HG03439 (cell line): Measurements from ENCODE around the gene KCNE1.

ENCODE experiments used
- ATAC-seq: cut with Tn5 transposase; IDR thresholded peaks from one replicate; pipeline ENCODE4 v1.9.1; 2021; ENCODE audit warnings: mild to moderate bottlenecking, moderate library complexity; ENCODE audit not compliant: unreplicated experiment

KCNE1 gene

GRCh38 chr21:34536311-34536710, 24.3 kb upstream of the KCNE1 start:
- ATAC-seq, result no peak

GRCh38 chr21:34535886-34536285, 23.9 kb upstream of the KCNE1 start:
- no peak for ATAC-seq

GRCh38 chr21:34534522-34534921, 22.5 kb upstream of the KCNE1 start:
- ATAC-seq, result no peak

- ATAC-seq, result no peak
These were observed 21.9 kb upstream of the KCNE1 start for GRCh38 chr21:34533938-34534337.

DNA sequence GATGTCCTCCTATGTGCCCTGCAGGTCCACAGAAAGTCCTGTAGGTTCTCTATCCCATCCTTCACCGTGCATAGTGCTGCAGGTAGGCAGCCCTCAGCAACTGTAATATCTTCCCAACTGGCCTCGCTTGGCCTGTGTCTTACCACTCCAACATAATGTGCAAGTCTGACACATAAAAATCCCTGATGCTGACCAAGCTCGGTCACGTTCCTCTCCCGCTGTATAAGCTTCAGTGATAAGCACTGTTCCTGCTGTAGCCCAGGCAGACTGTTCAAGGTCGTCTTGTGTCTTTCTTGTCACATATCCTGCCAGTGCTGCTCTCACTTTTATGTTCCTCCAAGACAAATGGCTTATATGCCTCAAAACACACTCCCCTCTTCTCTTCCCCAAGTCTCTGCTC, 19.4 kb upstream of the KCNE1 start:
- no peak for ATAC-seq

DNA sequence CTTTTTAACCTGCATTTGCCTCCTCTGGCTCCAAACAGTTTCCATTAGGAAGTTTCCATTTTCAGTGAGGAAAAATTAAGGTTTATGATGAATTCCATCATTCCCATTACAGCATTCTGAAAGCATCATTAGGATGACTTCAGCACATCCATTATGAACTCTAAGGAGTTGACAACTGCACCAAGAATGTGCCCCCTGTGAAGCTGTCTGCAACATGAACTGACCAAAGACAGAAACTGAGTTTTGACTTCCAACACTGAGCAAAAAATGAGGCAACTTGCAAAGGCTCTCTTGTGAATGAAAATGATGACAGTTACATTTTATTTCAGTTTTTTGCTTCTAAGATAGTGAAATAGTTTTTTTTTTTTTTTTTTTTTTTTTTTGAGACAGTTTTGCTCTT, 18.3 kb upstream of the KCNE1 start:
- no peak for ATAC-seq

- no peak for ATAC-seq
These were observed 16.1 kb upstream of the KCNE1 start for GRCh38 chr21:34528131-34528561.

DNA sequence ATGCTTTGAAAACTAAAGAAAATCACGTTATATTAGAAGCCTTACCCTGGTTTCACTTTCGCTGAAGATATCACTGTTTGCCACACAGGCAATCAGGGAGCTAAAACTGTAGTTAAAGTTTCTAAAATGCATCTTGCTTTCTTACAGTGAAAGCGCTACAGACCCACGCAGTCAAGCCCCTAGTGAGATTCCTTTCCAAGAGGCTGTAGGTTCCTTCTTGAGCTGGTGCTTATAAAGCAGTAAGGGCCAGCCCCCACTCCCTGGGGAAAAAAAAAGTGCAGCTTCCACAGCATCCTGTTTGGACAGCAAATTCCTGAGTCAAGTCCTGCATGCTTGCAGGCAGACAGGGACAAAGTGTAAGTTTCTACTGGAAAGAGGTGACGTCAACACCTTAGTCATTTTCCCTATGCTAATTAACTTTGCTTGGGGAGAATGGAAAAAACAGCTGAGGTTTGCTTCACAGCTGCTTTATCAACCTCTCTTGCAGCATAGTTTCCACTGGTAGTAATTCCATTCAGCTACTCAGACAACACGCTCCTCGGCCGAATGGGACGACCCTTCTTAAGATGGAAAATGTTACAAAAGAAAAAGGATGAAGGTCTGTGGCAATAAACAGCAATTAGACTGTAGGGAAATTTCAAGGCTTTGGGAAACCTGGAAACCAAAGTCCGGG, 14.7 kb upstream of the KCNE1 start:
- ATAC-seq, result no peak

GRCh38 chr21:34526241-34526617, 14.2 kb upstream of the KCNE1 start:
- no peak for ATAC-seq

GRCh38 chr21:34524646-34525601, 12.9 kb upstream of the KCNE1 start:
- no peak for ATAC-seq

- ATAC-seq, result no peak
These were observed 11.1 kb upstream of the KCNE1 start for GRCh38 chr21:34523019-34523555.

- ATAC-seq, result no peak
These were observed 10.3 kb upstream of the KCNE1 start for GRCh38 chr21:34522284-34522683.

- ATAC-seq, result no peak
These were observed 9.6 kb upstream of the KCNE1 start for GRCh38 chr21:34521561-34521960.

- no peak for ATAC-seq
These were observed 8.9 kb upstream of the KCNE1 start for GRCh38 chr21:34520764-34521508.

DNA sequence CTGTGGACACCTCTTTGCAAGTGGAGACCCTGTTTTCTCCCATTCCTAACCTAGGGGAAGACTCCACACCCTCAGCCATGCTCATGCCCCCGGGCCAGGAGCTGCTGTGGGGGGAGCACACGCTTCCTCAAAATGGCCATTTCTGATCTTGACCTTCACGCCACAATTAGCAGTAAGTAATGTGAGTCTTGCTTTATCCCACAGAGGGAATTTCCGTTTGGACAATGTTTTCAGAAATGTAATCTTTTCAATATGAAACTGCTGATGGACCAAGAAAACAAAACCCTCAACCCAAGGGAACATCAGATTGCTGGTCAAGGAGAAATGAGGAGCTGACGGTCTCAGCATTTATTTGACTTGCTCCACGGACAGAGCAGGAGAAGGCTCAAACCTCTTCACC, 8.3 kb upstream of the KCNE1 start:
- ATAC-seq, result no peak

GRCh38 chr21:34519694-34520093, 7.7 kb upstream of the KCNE1 start:
- no peak for ATAC-seq

DNA sequence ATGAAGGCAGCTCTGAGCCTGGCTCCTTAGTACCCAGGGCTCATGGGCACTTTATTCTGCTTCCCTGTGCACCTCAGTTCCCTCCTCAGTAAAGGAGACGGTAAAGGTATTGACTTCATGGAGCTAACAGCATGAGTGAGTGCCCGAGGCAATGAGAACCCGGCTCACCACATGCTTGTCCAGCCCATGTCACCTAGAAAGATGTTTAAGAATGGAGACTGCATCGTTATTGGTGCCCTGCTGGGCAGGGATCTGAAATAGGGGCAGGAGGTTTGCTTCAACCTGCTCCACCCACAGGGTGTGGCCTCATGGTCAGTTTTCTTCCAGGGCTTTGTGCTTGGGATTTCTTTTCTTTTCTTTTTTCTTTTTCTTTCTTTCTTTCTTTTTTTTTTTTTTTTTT, 7.0 kb upstream of the KCNE1 start:
- no peak for ATAC-seq

DNA sequence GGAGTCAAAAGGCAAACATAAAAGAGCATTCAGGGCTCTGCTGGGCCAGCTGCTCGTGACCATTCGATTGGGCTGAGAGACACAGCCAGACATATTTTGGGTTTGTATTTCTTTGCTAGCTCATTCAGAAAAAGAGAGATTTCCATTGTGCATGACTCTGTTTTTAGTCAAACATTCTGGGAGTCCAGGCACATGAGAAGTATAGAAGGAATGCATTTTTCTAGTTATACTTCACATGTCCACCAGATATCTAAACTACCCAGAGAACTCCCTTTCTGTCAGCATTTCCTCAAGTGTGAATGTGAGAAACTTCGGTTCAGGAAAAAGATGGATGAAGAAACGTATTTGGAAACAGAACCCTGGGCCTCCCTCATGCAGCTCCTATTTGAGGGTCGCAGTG, 6.3 kb upstream of the KCNE1 start:
- no peak for ATAC-seq

GRCh38 chr21:34517491-34518245, 5.7 kb upstream of the KCNE1 start:
- no peak for ATAC-seq

DNA sequence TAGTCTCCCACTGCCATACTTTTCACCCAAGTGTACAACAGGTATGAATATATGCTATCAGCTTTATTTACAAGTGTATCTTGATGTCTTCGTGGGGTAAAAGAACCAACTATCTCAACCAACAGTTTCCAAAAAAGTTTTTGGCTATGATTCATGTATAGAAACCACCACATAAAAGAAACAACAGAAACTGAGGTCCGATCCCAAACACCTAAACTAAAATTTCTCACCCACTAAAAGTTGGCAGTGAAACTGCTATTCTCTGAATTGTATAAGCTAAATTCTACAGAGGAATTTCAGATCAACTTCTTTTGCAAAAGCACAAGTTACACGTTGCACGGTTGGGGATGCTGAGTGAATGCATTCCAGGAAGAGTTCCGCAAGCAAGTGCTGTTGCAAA, 5.0 kb upstream of the KCNE1 start:
- no peak for ATAC-seq
